ENCODE results near the gene CACNA2D2.

- no peak for TF ChIP-seq CTCF (IDR thresholded peaks at IDR 0.05; ENCODE audit: low read length)
- no peak for TF ChIP-seq EZH2 (IDR thresholded peaks at IDR 0.05; ENCODE audit: borderline replicate concordance, low read length)
Observed at GRCh38 chr3:50340147-50340447, 163.3 kb downstream of the CACNA2D2 start.

Measured in OCI-LY1 (cell line).